Activated CD4-positive, alpha-beta memory T cell treated with anti-CD3 and anti-CD28 coated beads for 36 hours (primary cell): ENCODE results near the gene C12orf56. TPM values are rescaled to one million over a fixed set of nuclear protein-coding genes. Genes with fewer than 3 reads are reported as not detected.
A peak's percentile ranks its signal among the peaks of the same experiment; 100 is the strongest.
"Not testable (repeated sequence)": the region's sequence is repeated elsewhere in the genome, so short reads cannot be mapped to it uniquely, and the experiment has no call there.

Experiments
- CTCF ChIA-PET: fragments of 350-600 bp; sonication (Branson Sonifier 250); formaldehyde crosslinking; loops from one replicate; lab custom pipeline; 2021; ENCODE audit warnings: antibody characterized with exemption, inconsistent platforms; lab: Charles Lee
- POLR2A ChIA-PET: fragments of 350-600 bp; sonication (Branson Sonifier 250); formaldehyde crosslinking; loops from one replicate; lab custom pipeline; 2021; ENCODE audit warnings: antibody characterized with exemption; lab: Charles Lee
- DNase-seq: peaks from one replicate; pipeline ENCODE4 v3.0.0-alpha.2; 2020
- H3K27ac Mint-ChIP-seq: one replicate; pipeline ENCODE4 v1.8.0; 2021; ENCODE audit warnings: mixed read lengths
- H3K27me3 Mint-ChIP-seq: one replicate; pipeline ENCODE4 v1.8.0; 2021; ENCODE audit warnings: mixed read lengths
- H3K36me3 Mint-ChIP-seq: one replicate; pipeline ENCODE4 v1.8.0; 2021; ENCODE audit warnings: mixed read lengths
- H3K4me1 Mint-ChIP-seq: one replicate; pipeline ENCODE4 v1.8.0; 2021; ENCODE audit warnings: low read depth, mixed read lengths
- H3K4me3 Mint-ChIP-seq: one replicate; pipeline ENCODE4 v1.8.0; 2021; ENCODE audit warnings: mild to moderate bottlenecking, mixed read lengths
- H3K9me3 Mint-ChIP-seq: one replicate; pipeline ENCODE4 v1.8.0; 2021; ENCODE audit warnings: mixed read lengths
- intact Hi-C: fragments of 100-400 bp; cut with micrococcal nuclease; formaldehyde crosslinking; loops from one replicate; pipeline ENCODE4 v1.15.1; 2023
- total RNA-seq, 2 experiments: library from RNA; stranded (reverse); gene quantifications; one replicate each; pipeline ENCODE4 v1.2.3, GENCODE V29; 2021

C12orf56 gene
- total RNA-seq, 2 experiments from 2014 or later, result not detected

GRCh38 chr12:64222009-64222765 is 168.4 kb downstream of the C12orf56 start, which contains the start of gene KICS2:
Gene KICS2 (minus strand): TSS chr12:64222296. CDS start chr12:64222237, 59 bp downstream.
- peak; percentile 94 for DNase-seq
- H3K9me3 Mint-ChIP-seq, result no peaks in the 10 kb centered on the region
- peaks cover 20% of the 10 kb centered on the region for H3K4me1 Mint-ChIP-seq
- peaks cover 2% of the 10 kb centered on the region for H3K27me3 Mint-ChIP-seq
- peak within 1 kb of the TSS; percentile 83 for H3K4me3 Mint-ChIP-seq
- ChIA-PET CTCF (interaction anchor here (1.0 kb wide), 1 partner anchor 378 kb away, joined by 6 read pairs; the partner anchor contains the start of gene SRGAP1), POLR2A (interaction anchor here (0.8 to 1.2 kb wide), 2 partner anchors 182 to 446 kb away, joined by 4 to 5 read pairs; partner anchors contain the start of gene XPOT)
- intact Hi-C loops, result loop anchor here (1.0 to 5.0 kb wide), 5 partner anchors 182 to 1960 kb away; partner anchors contain the start of genes SRGAP1, TBK1, USP15 and XPOT
- peak within 1 kb of the TSS; percentile 84 for H3K27ac Mint-ChIP-seq
- H3K36me3 Mint-ChIP-seq, result no peaks in the 10 kb centered on the region

DNA sequence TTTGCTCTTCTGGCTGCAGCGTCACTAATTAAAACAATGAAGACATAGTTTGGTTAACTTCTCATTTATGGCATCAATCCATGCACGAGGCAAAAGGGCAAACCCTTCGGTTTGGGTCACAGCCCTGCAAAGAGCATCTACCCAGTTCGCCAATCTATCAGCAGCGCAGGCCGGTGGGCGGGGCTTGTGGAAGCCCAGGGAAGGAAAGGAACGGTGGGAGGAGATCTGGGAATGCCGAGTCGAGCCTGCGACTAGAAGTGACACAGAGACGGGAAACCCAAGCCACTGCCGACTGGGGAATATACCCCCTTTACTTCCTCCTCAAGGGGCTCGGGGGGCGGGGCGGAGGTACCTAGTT is 168.9 kb downstream of the C12orf56 start:
- Mint-ChIP-seq H3K9me3 (no peaks in the 10 kb centered on the region), H3K36me3 (no peaks in the 10 kb centered on the region), H3K4me3 (peak overlapping the region; percentile 83), H3K4me1 (peaks cover 20% of the 10 kb centered on the region), H3K27me3 (peaks cover under 1% of the 10 kb centered on the region), H3K27ac (peak overlapping the region; percentile 84)
- ChIA-PET CTCF (interaction anchor here (1.0 kb wide), 1 partner anchor 377 kb away, joined by 6 read pairs; the partner anchor contains the start of gene SRGAP1), POLR2A (interaction anchor here (1.2 kb wide), 1 partner anchor 447 kb away, joined by 4 read pairs; no protein-coding TSS in a partner anchor)
- intact Hi-C loops, result loop anchor here (1.0 to 5.0 kb wide), 5 partner anchors 183 to 1959 kb away; partner anchors contain the start of genes SRGAP1, TBK1, USP15 and XPOT
- peak; percentile 68 for DNase-seq

- H3K36me3 Mint-ChIP-seq, result no peaks in the 10 kb centered on the region
- CTCF ChIA-PET, result no interaction called here
- no peak overlapping the region for H3K4me3 Mint-ChIP-seq
These were observed 170.5 kb downstream of the C12orf56 start for GRCh38 chr12:64220046-64220445.

DNA sequence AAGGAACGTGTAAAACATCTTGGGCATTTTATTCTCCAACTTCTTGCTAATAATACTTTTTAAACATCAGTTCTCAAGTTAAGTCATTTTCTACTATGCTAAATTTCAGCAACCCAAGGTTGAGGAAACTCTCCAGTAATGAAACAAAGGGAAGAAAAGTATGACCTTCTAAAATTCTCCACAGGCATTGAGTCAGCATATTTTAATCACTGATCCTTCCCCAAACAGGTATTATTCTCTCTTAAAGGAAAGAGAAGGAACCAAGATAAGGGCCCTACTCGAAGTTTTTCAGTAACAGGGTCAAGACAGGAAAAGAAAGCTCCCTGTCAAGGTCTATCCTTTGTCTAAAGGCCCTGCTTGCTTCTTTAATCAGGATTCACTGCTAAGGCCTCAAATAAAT is 171.4 kb downstream of the C12orf56 start:
- no peaks in the 10 kb centered on the region for H3K9me3 Mint-ChIP-seq
- no peaks in the 10 kb centered on the region for H3K27me3 Mint-ChIP-seq
- intact Hi-C loops, result no loop called here
- DNase-seq, result no peak
- H3K4me3 Mint-ChIP-seq, result peak overlapping the region; percentile 20
- POLR2A ChIA-PET, result no interaction called here
- peaks cover 20% of the 10 kb centered on the region for H3K4me1 Mint-ChIP-seq
- CTCF ChIA-PET, result no interaction called here
- peak overlapping the region; percentile 53 for H3K27ac Mint-ChIP-seq
- peaks cover 1% of the 10 kb centered on the region for H3K36me3 Mint-ChIP-seq

More at GRCh38 chr12:64220046-64220445, 170.5 kb downstream of the C12orf56 start:
- Mint-ChIP-seq H3K27me3 (no peaks in the 10 kb centered on the region), H3K27ac (no peak overlapping the region), H3K9me3 (no peaks in the 10 kb centered on the region), H3K4me1 (peaks cover 20% of the 10 kb centered on the region)
- POLR2A ChIA-PET, result no interaction called here
- DNase-seq, result no peak
- intact Hi-C loops, result loop anchor here (5.0 kb wide), 2 partner anchors 438 to 1958 kb away; partner anchors contain the start of gene USP15

DNA sequence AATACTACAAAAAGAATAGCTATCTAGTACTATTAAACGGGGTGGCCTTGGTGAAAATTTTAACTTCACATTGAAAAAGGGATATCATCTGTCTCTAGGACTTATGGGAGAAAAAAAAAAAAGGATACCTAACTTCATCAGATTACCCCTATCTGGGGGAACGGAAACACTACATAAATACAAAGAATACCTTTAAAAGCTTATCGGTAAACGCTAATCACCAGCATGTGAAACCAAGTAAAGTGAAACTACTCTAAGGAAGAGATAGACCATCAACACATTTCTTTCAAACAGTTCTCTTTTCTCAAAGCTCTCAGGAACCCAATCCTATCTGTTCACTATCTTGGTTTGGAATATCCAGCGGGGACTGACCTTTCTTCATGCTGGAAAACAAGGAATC is 172.0 kb downstream of the C12orf56 start:
- ChIA-PET POLR2A (no interaction called here), CTCF (interaction anchor here (0.7 to 0.8 kb wide), 5 partner anchors 38 to 381 kb away, joined by 3 to 4 read pairs (median 3); no protein-coding TSS in a partner anchor)
- peak overlapping the region; percentile 27 for H3K4me3 Mint-ChIP-seq
- no peak overlapping the region for H3K27ac Mint-ChIP-seq
- H3K4me1 Mint-ChIP-seq, result peaks cover 20% of the 10 kb centered on the region
- DNase-seq, result no peak
- H3K27me3 Mint-ChIP-seq, result no peaks in the 10 kb centered on the region
- no peaks in the 10 kb centered on the region for H3K9me3 Mint-ChIP-seq
- intact Hi-C loops, result no loop called here
- peaks cover 7% of the 10 kb centered on the region for H3K36me3 Mint-ChIP-seq

- H3K27ac Mint-ChIP-seq, DNase-seq, intact Hi-C loops, H3K9me3 Mint-ChIP-seq, H3K4me3 Mint-ChIP-seq, POLR2A ChIA-PET, CTCF ChIA-PET, H3K27me3 Mint-ChIP-seq: not testable (repeated sequence)
- peaks cover 10% of the 10 kb centered on the region for H3K36me3 Mint-ChIP-seq
- peaks cover 20% of the 10 kb centered on the region for H3K4me1 Mint-ChIP-seq
These were observed 172.9 kb downstream of the C12orf56 start for GRCh38 chr12:64217643-64218042.

- peaks cover 19% of the 10 kb centered on the region for H3K36me3 Mint-ChIP-seq
- H3K27me3 Mint-ChIP-seq, result no peaks in the 10 kb centered on the region
- no peak overlapping the region for H3K27ac Mint-ChIP-seq
- ChIA-PET POLR2A (no interaction called here), CTCF (no interaction called here)
- H3K4me3 Mint-ChIP-seq, result no peak overlapping the region
- no peak for DNase-seq
- H3K4me1 Mint-ChIP-seq, result peaks cover 18% of the 10 kb centered on the region
- no peaks in the 10 kb centered on the region for H3K9me3 Mint-ChIP-seq
- intact Hi-C loops, result no loop called here
These were observed 174.3 kb downstream of the C12orf56 start for GRCh38 chr12:64216239-64216638.

Other genes starting within 250 kb of the C12orf56 start
- gene KICS2, start 168.5 kb downstream of the C12orf56 start, total RNA-seq, result 10 to 100 TPM; 12.4 to 14.1 TPM
- 100 to 1,000 TPM; 145 to 153 TPM for gene XPOT, start 13.6 kb upstream of the C12orf56 start, total RNA-seq
- 10 to 100 TPM; 21.7 to 23.4 TPM for gene TBK1, start 61.4 kb upstream of the C12orf56 start, total RNA-seq
- gene RASSF3, start 219.7 kb upstream of the C12orf56 start, total RNA-seq, result 10 to 100 TPM; 40.6 to 40.7 TPM